IMR-90 (cell line): ENCODE data around the gene EPHA10. TPM values are rescaled to one million over a fixed set of nuclear protein-coding genes. Genes with fewer than 3 reads are reported as not detected.
A peak's percentile ranks its signal among the peaks of the same experiment; 100 is the strongest.

Source experiments
- ATAC-seq: fragments of 200-7000 bp; cut with Tn5 transposase; 2 replicates; pipeline ENCODE4 v1.9.1; 2020; ENCODE audit warnings: low read depth, mild to moderate bottlenecking, moderate library complexity
- BruUV-seq: library from RNA; stranded (reverse); fragments of 400-500 nt; replicated peaks from 2 replicates; lab custom pipeline; 2021; lab: Mats Ljungman, UMichigan
- CTCF ChIA-PET: fragments of 300-600 bp; formaldehyde crosslinking; extraction: SDS; loops from one replicate; lab custom pipeline; 2021; ENCODE audit warnings: antibody characterized with exemption; lab: Yijun Ruan, JAX
- POLR2A ChIA-PET: fragments of 300-600 bp; sonication (Branson Sonifier 250); formaldehyde crosslinking; loops from one replicate; lab custom pipeline; 2022; ENCODE audit warnings: antibody characterized with exemption; ENCODE audit not compliant: unreplicated experiment; lab: Charles Lee
- DNase-seq: peaks from one replicate; pipeline ENCODE4 v3.0.0; 2013
- H2AFZ ChIP-seq: replicated peaks from 2 replicates; pipeline ENCODE3; 2013; ENCODE audit warnings: low read length, mild to moderate bottlenecking; ENCODE audit not compliant: poor library complexity
- H2AK5ac ChIP-seq: 2 replicates; pipeline ENCODE4 v1.6.1; 2013; ENCODE audit warnings: low read depth, low read length, inconsistent platforms
- H2AK9ac ChIP-seq: replicated peaks from 2 replicates; pipeline ENCODE3; 2013; ENCODE audit warnings: mild to moderate bottlenecking, low read depth, low read length, moderate library complexity; ENCODE audit not compliant: poor library complexity
- H2BK120ac ChIP-seq: 2 replicates; pipeline ENCODE4 v1.6.1; 2013; ENCODE audit warnings: low read depth, low read length, inconsistent platforms
- H2BK15ac ChIP-seq: 3 replicates; pipeline ENCODE4 v1.6.1; 2013; ENCODE audit warnings: low read depth, low read length, inconsistent platforms
- H2BK20ac ChIP-seq: 2 replicates; pipeline ENCODE4 v1.6.1; 2013; ENCODE audit warnings: low read depth, mild to moderate bottlenecking, inconsistent platforms, low read length, moderate library complexity
- H2BK5ac ChIP-seq: 2 replicates; pipeline ENCODE4 v1.6.1; 2013; ENCODE audit warnings: mild to moderate bottlenecking, low read depth, low read length, inconsistent platforms; ENCODE audit not compliant: poor library complexity, severe bottlenecking
- H3K14ac ChIP-seq: replicated peaks from 2 replicates; pipeline ENCODE4 v1.6.1; 2013; ENCODE audit warnings: low read depth, low read length, inconsistent platforms
- H3K18ac ChIP-seq: 2 replicates; pipeline ENCODE4 v1.6.1; 2013; ENCODE audit warnings: low read depth, low read length, control low read depth
- H3K23ac ChIP-seq: 2 replicates; pipeline ENCODE4 v1.6.1; 2013; ENCODE audit warnings: low read depth, low read length, inconsistent platforms
- H3K27ac ChIP-seq: 2 replicates; pipeline ENCODE4 v1.5.1; 2013; ENCODE audit warnings: mild to moderate bottlenecking, control low read depth, low read length; ENCODE audit not compliant: insufficient read depth
- H3K27me3 ChIP-seq: 2 replicates; pipeline ENCODE4 v1.6.1; 2013; ENCODE audit warnings: low read length; ENCODE audit not compliant: control insufficient read depth, insufficient read depth
- H3K36me3 ChIP-seq: 2 replicates; pipeline ENCODE4 v1.6.1; 2013; ENCODE audit warnings: low read length, mixed read lengths; ENCODE audit not compliant: control insufficient read depth, insufficient read depth
- H3K4ac ChIP-seq: 2 replicates; pipeline ENCODE4 v1.6.1; 2013; ENCODE audit warnings: low read depth, low read length, inconsistent platforms
- H3K4me1 ChIP-seq: 2 replicates; pipeline ENCODE4 v1.6.1; 2013; ENCODE audit warnings: low read length, mixed read lengths; ENCODE audit not compliant: control insufficient read depth, insufficient read depth
- H3K4me2 ChIP-seq: 2 replicates; pipeline ENCODE4 v1.6.1; 2013; ENCODE audit warnings: low read depth, mild to moderate bottlenecking, control low read depth, low read length, moderate library complexity
- H3K4me3 ChIP-seq: 2 replicates; pipeline ENCODE4 v1.5.1; 2013; ENCODE audit warnings: low read depth, mild to moderate bottlenecking, control low read depth, low read length, moderate library complexity; ENCODE audit not compliant: insufficient read depth
- H3K56ac ChIP-seq: 2 replicates; pipeline ENCODE4 v1.6.1; 2013; ENCODE audit warnings: low read length, inconsistent platforms; ENCODE audit not compliant: insufficient read depth; ENCODE audit errors: extremely low read depth
- H3K79me1 ChIP-seq, 2 experiments: 2 replicates each; pipeline ENCODE4 v1.6.1; 2013; ENCODE audit warnings: low read length in 2 of 2, inconsistent platforms in 1 of 2, low read depth in 1 of 2
- H3K9ac ChIP-seq: 2 replicates; pipeline ENCODE4 v1.6.1; 2013; ENCODE audit warnings: low read depth, low read length, control low read depth
- H3K9me1 ChIP-seq: 2 replicates; pipeline ENCODE4 v1.6.1; 2013; ENCODE audit warnings: low read length, inconsistent platforms; ENCODE audit not compliant: insufficient read depth
- H3K9me3 ChIP-seq: 2 replicates; pipeline ENCODE4 v1.6.1; 2013; ENCODE audit warnings: low read length; ENCODE audit not compliant: control insufficient read depth, insufficient read depth
- H4K20me1 ChIP-seq: 2 replicates; pipeline ENCODE4 v1.6.1; 2013; ENCODE audit warnings: low read length, inconsistent platforms; ENCODE audit not compliant: insufficient read depth
- H4K5ac ChIP-seq: 2 replicates; pipeline ENCODE4 v1.6.1; 2013; ENCODE audit warnings: mild to moderate bottlenecking, low read depth, low read length, control low read depth
- H4K8ac ChIP-seq, 2 experiments: 2 replicates each; pipeline ENCODE4 v1.6.1; 2013; ENCODE audit warnings: low read depth in 2 of 2, low read length in 2 of 2, control low read depth in 1 of 2, inconsistent platforms in 1 of 2
- H4K91ac ChIP-seq: 2 replicates; pipeline ENCODE4 v1.6.1; 2013; ENCODE audit warnings: low read depth, low read length, inconsistent platforms; ENCODE audit not compliant: insufficient read depth
- BHLHE40 ChIP-seq: fragments of 150-350 bp; IDR thresholded peaks from 2 replicates; pipeline ENCODE4 v1.6.1; 2016; ENCODE audit warnings: mild to moderate bottlenecking, low read depth, low read length
- CEBPB ChIP-seq: IDR thresholded peaks from 2 replicates; pipeline ENCODE4 v1.6.1; 2012; ENCODE audit warnings: low read depth, low read length, improper control_type of control experiment
- MAZ ChIP-seq: IDR thresholded peaks from 2 replicates; pipeline ENCODE4 v1.6.1; 2012; ENCODE audit warnings: low read depth, mild to moderate bottlenecking, low read length, improper control_type of control experiment, moderate library complexity, borderline replicate concordance
- MXI1 ChIP-seq: IDR thresholded peaks from 2 replicates; pipeline ENCODE4 v1.6.1; 2012; ENCODE audit warnings: low read depth, mild to moderate bottlenecking, low read length, moderate library complexity, borderline replicate concordance
- NFE2L2 ChIP-seq: fragments of 150-350 bp; IDR thresholded peaks from 2 replicates; pipeline ENCODE4 v1.6.1; 2016; ENCODE audit warnings: low read depth, mild to moderate bottlenecking, low read length
- POLR2A ChIP-seq: IDR thresholded peaks from 2 replicates; pipeline ENCODE4 v1.6.1; 2012; ENCODE audit warnings: mild to moderate bottlenecking, low read depth, low read length
- RCOR1 ChIP-seq: IDR thresholded peaks from 2 replicates; pipeline ENCODE4 v1.6.1; 2012; ENCODE audit warnings: mild to moderate bottlenecking, low read length, improper control_type of control experiment; ENCODE audit not compliant: insufficient replicate concordance
- RFX5 ChIP-seq: IDR thresholded peaks from 2 replicates; pipeline ENCODE4 v1.8.0; 2012; ENCODE audit warnings: low read depth, mild to moderate bottlenecking, low read length, moderate library complexity
- WGBS, 2 experiments: methylation state at CpG; one replicate each; pipeline versions ENCODE4 v1.1.5 to v1.1.7; 2013; ENCODE audit warnings: missing lambda C conversion rate in 2 of 2; ENCODE audit not compliant: insufficient read length in 1 of 2; ENCODE audit errors: extremely low coverage in 2 of 2; 5-methylcytosine and 5-hydroxymethylcytosine counted together
- dilution Hi-C: fragments of 300-500 bp; cut with HindIII; formaldehyde crosslinking; loops from one replicate; pipeline ENCODE4 v1.14.3; 2018; ENCODE audit warnings: low sequenced_read_pairs; ENCODE audit not compliant: unreplicated experiment
- in situ Hi-C: fragments of 300-500 bp; cut with MboI; formaldehyde crosslinking; loops from 3 replicates; pipeline ENCODE4 v1.14.3; 2019; ENCODE audit warnings: low sequenced_read_pairs, inconsistent platforms, mixed read lengths
- intact Hi-C: fragments of 100-400 bp; cut with micrococcal nuclease; formaldehyde crosslinking; loops from 2 replicates; pipeline ENCODE4 v1.10.0; 2022
- polyA plus RNA-seq, 3 experiments: library from polyadenylated mRNA; depleted of rRNA; stranded (reverse); fragments of >200 nt; gene quantifications; 2 replicates each; pipeline ENCODE4 v1.2.3, GENCODE V29; 2012; ENCODE audit warnings: low replicate concordance in 1 of 3
- total RNA-seq: library from RNA; depleted of rRNA; stranded (reverse); fragments of >200 nt; gene quantifications from 2 replicates; pipeline ENCODE4 v1.2.3, GENCODE V29; 2012
- TF ChIP-seq, protein P1 (sequence below): fragments of 150-350 bp; IDR thresholded peaks from 2 replicates; pipeline ENCODE4 v1.6.1; 2016; ENCODE audit warnings: low read depth, mild to moderate bottlenecking, low read length, moderate library complexity, borderline replicate concordance

Gene EPHA10
- total and polyA plus RNA-seq, 2 of the 4 experiments (the other 2 are of a cell fraction), result not detected

DNA sequence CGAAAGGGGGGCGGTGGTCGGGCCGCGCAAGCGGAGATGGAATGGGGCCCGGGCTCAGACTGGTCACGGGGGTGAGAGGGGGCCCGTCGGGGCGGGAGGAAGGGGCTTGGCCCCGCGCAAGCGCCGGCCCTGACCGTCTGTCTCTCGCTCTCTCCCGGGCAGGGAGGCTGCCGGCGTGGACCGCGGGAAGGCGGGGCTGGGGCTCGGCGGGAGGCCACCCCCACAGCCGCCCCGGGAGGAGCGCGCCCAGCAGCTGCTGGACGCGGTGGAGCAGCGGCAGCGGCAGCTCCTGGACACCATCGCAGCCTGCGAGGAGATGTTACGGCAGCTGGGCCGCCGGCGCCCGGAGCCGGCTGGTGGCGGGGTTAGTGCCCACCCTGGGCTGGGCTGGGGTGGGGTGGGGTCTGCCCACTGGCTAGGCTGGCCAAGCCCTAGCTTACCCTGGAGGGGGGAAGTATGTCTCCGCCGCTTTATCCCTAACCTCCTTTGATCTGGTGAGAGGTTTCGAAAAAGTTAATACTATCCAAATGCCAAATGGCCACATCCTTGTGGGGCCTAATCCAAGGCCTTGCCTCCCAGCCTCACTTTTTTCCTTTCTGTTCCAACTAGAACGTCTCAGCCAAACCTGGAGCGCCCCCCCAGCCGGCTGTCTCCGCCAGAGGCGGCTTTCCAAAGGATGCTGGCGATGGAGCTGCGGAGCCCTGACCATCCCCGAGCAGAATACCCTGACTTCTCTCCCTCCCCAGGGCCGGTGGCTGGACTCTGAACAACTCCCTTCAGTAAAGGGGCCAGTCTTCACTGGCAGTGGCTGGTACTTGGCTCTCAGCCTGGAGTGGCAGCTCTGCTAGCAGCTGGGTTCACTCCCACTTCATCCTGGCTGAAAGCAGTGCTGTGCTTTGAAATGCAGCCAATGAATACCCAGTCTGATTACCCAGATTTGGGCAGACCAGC is 43.7 kb upstream of the EPHA10 start:
- H2BK5ac ChIP-seq, result peak overlapping the region; percentile 67
- peaks cover 39 to 60% of the 10 kb centered on the region in 2 experiments for H3K79me1 ChIP-seq
- peak overlapping the region; percentile 72; the same call in 1 of the 2 replicates for H3K23ac ChIP-seq
- H3K4me2 ChIP-seq, result peak overlapping the region; percentile 60
- peaks cover 7% of the 10 kb centered on the region; the same call in 1 of the 2 replicates for H3K9me1 ChIP-seq
- H3K9me3 ChIP-seq, result no peaks in the 10 kb centered on the region
- H2BK120ac ChIP-seq, result no peak overlapping the region
- ATAC-seq, result peak; percentile 82
- peaks cover 6% of the 10 kb centered on the region; the same call in 1 of the 2 replicates for H3K4me1 ChIP-seq
- no peaks in the 10 kb centered on the region for H3K27me3 ChIP-seq
- H2AFZ ChIP-seq, result peak overlapping the region; percentile 94
- peak overlapping the region; percentile 90 for H3K4me3 ChIP-seq
- TSS peak; percentile 95 for BruUV-seq
- H2AK5ac ChIP-seq, result peak overlapping the region; percentile 79
- H4K20me1 ChIP-seq, result peaks cover 24% of the 10 kb centered on the region
- H3K36me3 ChIP-seq, result peaks cover 24% of the 10 kb centered on the region
- H4K91ac ChIP-seq, result peak overlapping the region; percentile 23; the same call in 1 of the 2 replicates
- H3K56ac ChIP-seq, result peak overlapping the region; percentile 50; the same call in 1 of the 2 replicates
- H4K5ac ChIP-seq, result peak overlapping the region; percentile 14
- peak overlapping the region; percentile 81 for H3K9ac ChIP-seq
- peak overlapping the region; percentile 76 for H3K14ac ChIP-seq
- DNase-seq, result peak; percentile 76
- H3K4ac ChIP-seq, result peak overlapping the region; percentile 76
- dilution Hi-C loops, result no loop called here
- peak; percentile 66 for TF ChIP-seq MAZ
- TF ChIP-seq CEBPB, result no peak
- no peak for TF ChIP-seq BHLHE40
- TF ChIP-seq, protein P1, sequence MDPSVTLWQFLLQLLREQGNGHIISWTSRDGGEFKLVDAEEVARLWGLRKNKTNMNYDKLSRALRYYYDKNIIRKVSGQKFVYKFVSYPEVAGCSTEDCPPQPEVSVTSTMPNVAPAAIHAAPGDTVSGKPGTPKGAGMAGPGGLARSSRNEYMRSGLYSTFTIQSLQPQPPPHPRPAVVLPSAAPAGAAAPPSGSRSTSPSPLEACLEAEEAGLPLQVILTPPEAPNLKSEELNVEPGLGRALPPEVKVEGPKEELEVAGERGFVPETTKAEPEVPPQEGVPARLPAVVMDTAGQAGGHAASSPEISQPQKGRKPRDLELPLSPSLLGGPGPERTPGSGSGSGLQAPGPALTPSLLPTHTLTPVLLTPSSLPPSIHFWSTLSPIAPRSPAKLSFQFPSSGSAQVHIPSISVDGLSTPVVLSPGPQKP, result no peak
- peak; percentile 24; the same call in 1 of the 2 replicates for TF ChIP-seq MXI1
- no peak for TF ChIP-seq RFX5
- no peak for TF ChIP-seq RCOR1
- TF ChIP-seq POLR2A, result no peak; the same call in 1 of the 2 replicates
- no peak for TF ChIP-seq NFE2L2
- ChIA-PET CTCF (interaction anchor here (0.6 to 1.5 kb wide), 4 partner anchors 10 to 79 kb away, joined by 3 to 7 read pairs (median 4); partner anchors contain the start of gene MTF1), POLR2A (interaction anchor here (0.6 to 1.1 kb wide), 6 partner anchors 34 to 1755 kb away, joined by 3 to 17 read pairs (median 4); partner anchors contain the start of gene DNALI1)
- intact Hi-C loops, result loop anchor here (1.0 to 10.0 kb wide), 3 partner anchors 52 to 204 kb away; partner anchors contain the start of gene CDCA8
- H3K18ac ChIP-seq, result no peak overlapping the region; the same call in 1 of the 2 replicates
- H2BK20ac ChIP-seq, result no peak overlapping the region
- H3K27ac ChIP-seq, result peak overlapping the region; percentile 88
- WGBS, 2 experiments, result 0% methylated on average over 9 of the region's 54 CpGs; no CpG with 5 or more reads in 1 of the 2 experiments
- peak overlapping the region; percentile 71 to 76; a peak in 2 of 4 replicates for H4K8ac ChIP-seq
- in situ Hi-C loops, result no loop called here
- H2AK9ac ChIP-seq, result peak overlapping the region; percentile 88
- no peak overlapping the region for H2BK15ac ChIP-seq
